NB4 (cell line): ENCODE results near the gene TPTE2.

Experiments used
- DNase-seq: peaks from one replicate; pipeline ENCODE4 v3.0.0; 2010; ENCODE audit warnings: low read depth
- H3K4me3 ChIP-seq: one replicate; pipeline ENCODE4 v1.5.1; 2011; ENCODE audit warnings: mild to moderate bottlenecking, low read depth, low read length, moderate library complexity
- CTCF ChIP-seq: IDR thresholded peaks from one replicate; pipeline ENCODE4 v1.5.1; 2012; ENCODE audit warnings: low read depth, low read length
- MAX ChIP-seq: IDR thresholded peaks from 2 replicates; pipeline ENCODE4 v1.6.1; 2011; ENCODE audit warnings: low read depth, low read length
- MYC ChIP-seq: IDR thresholded peaks from 2 replicates; pipeline ENCODE4 v1.6.1; 2011; ENCODE audit warnings: low read depth, low read length
- POLR2A ChIP-seq: IDR thresholded peaks from 2 replicates; pipeline ENCODE4 v1.6.1; 2011; ENCODE audit warnings: mild to moderate bottlenecking; ENCODE audit not compliant: insufficient read length; ENCODE audit errors: extremely low read depth

Gene TPTE2

DNA sequence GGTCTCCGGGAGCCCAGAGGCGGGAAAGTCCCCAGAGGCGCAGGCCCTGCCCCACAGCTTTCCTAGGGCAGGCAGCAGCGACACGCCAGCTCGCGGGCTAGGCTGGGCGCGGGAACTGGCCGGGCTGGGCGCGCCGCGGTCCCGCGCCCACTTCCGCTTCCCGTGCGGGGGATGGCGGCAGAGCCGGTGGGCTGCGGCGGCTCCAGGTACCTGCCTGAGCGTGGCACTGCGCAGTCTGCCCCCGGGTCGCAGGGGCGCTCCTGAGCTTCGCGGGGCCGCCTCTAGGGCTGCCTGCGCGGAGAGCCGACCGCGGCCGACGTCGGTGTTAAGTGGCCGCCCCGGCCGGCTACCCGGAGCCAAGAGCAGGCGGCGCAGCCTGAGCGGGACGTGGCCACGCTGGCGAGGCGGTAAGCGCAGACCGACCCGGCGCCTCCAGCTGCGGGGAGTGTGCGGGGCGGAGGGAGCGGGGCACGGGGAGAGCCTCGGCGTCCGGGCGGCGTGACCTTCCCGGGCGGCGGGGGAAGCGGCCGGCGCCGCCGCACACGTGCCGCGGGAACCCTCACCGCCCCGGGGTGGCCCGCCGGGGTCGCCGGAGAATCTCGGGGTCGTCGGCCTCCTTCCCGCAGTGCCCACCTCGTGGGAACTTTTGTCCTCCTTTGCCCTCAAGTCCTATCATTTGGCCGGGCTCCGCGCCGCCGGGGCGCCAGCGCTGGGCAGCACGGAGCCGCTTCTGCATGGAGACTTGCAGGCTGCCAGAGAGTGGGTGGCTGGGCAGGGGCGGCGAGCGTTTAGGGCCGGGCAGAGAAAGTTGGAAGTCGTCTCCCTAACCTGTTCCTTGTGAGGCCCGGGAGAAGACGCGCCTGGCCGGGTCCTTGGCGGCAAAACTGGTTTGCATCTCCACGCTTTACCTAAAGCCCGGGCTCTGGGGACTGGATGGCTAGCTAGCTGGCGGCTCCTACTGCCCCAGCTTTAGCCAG lies 40.7 kb upstream of the TPTE2 start:
- TF ChIP-seq POLR2A (peak; percentile 50), CTCF (no peak), MAX (peak; percentile 29), MYC (peak; percentile 12; the same call in 1 of the 2 replicates)
- DNase-seq, result peak; percentile 81
- H3K4me3 ChIP-seq, result peak overlapping the region; percentile 54

DNA sequence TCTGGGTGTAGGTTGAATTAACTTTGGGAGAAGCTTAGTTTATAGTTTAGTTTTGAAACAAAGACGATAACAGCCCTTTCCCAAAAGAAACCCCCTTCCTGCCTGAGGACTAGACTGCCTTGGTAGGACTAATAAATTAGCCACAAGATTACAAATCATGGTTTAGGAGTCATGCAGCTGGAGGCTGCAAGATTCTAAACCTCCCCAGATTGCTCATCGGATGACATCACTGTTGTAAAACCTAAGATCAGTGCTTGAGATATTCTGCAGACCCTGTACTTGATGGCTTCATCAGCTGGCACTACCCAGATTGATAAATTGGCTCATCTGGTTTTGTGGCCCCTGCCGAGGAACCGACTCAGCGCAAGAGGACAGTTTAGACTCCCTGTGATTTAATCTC lies 36.2 kb upstream of the TPTE2 start:
- TF ChIP-seq MYC, result no peak
- TF ChIP-seq POLR2A, result no peak
- no peak for TF ChIP-seq CTCF
- no peak for TF ChIP-seq MAX
- peak; percentile 74 for DNase-seq
- H3K4me3 ChIP-seq, result no peak overlapping the region

DNA sequence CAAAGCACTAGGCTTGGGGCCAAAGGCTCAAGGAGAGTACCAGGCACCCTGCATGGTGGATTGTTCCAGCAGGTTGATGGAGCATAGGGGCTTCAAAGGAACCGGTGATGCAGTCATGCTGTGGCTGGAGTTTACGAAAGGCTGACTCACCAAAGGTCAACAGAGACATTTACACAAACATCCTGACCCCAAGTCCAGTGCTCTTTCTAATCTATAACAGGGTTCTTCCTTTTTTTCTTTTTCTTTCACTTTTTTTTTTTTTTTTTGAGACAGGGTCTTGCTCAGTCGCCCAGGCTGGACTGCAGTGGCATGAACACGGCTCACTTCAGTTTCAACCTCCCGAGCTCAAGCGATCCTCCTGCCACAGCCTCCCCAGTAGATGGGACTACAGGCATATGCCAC lies 35.6 kb upstream of the TPTE2 start:
- TF ChIP-seq MAX, result no peak
- no peak for TF ChIP-seq MYC
- no peak for TF ChIP-seq POLR2A
- TF ChIP-seq CTCF, result no peak
- DNase-seq, result peak; percentile 71
- no peak overlapping the region for H3K4me3 ChIP-seq

DNA sequence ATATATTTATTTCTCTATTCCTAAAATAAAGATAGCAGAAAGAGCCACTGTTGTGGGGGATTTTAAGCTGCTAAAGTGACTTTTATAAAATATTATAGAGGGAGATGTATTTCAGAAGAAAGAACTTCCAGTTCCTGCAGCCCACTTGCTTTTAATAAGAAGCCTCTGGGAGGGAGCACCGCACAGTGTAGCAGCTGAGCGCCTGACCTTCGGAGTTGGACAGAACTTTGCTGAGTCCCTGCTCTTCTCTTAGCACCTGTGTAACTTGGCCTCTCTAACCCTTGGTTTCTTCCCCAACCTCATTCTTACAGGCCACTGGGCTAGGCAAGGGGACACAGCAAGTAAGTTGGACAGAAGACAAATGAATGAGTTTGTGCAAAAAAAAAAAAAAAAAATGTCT lies 34.8 kb upstream of the TPTE2 start:
- TF ChIP-seq MYC (no peak), MAX (no peak), POLR2A (no peak), CTCF (no peak)
- no peak overlapping the region for H3K4me3 ChIP-seq

DNA sequence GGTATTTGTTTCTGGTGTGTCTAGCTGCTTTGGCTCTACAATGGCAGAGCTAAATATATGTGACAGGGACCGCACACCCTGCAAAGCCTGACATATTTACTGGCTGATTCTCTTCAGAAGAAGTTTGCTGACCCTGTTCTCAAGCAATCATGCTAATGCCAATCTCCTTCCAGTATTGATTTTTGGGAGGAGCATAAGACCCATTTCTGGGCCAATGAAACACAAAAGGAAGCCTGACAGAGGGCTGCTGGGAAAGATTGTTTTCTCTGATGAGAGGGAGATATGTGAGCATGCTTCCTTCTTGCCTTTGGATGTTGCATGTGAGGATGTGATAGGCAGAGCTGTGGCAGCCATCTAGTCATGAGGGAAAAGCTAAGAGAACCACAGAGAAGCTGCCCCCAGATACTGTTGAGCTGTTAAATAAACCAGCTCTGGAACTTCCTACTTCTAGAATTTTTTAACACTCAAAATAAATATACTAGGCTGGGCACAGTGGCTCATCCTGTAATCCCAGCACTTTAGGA lies 31.4 kb upstream of the TPTE2 start:
- DNase-seq, result peak; percentile 41
- TF ChIP-seq MAX, result peak; percentile 37; the same call in 1 of the 2 replicates
- TF ChIP-seq CTCF, result no peak
- 0 out of 2 replicates have a peak, but pooled peaks have one; percentile 12 for TF ChIP-seq MYC
- H3K4me3 ChIP-seq, result no peak overlapping the region

More for the DNA sequence above, 34.8 kb upstream of the TPTE2 start:
- no peak for DNase-seq
